GM21825 (cell line): ENCODE data around the gene DOCK3.
A peak's percentile ranks its signal among the peaks of the same experiment; 100 is the strongest.
"Not testable (repeated sequence)": the region's sequence is repeated elsewhere in the genome, so short reads cannot be mapped to it uniquely, and the experiment has no call there.

Source experiments
- ATAC-seq: cut with Tn5 transposase; IDR thresholded peaks from one replicate; pipeline ENCODE4 v1.9.1; 2021; ENCODE audit warnings: mild to moderate bottlenecking, moderate library complexity; ENCODE audit not compliant: unreplicated experiment

Gene DOCK3

GRCh38 chr3:51295625-51296024 is 620.9 kb downstream of the DOCK3 start:
- peak; percentile 96 for ATAC-seq

- ATAC-seq = no peak
Measured at GRCh38 chr3:51297333-51297732, 622.6 kb downstream of the DOCK3 start.

GRCh38 chr3:51304230-51304629 is 629.5 kb downstream of the DOCK3 start:
- ATAC-seq = no peak

GRCh38 chr3:51306093-51306492 is 631.4 kb downstream of the DOCK3 start:
- ATAC-seq = no peak

- ATAC-seq = no peak
Measured at GRCh38 chr3:51307458-51307857, 632.7 kb downstream of the DOCK3 start.

- ATAC-seq = not testable (repeated sequence)
Measured at GRCh38 chr3:51307945-51308607, 633.3 kb downstream of the DOCK3 start.

GRCh38 chr3:51311055-51311454 is 636.3 kb downstream of the DOCK3 start:
- ATAC-seq = no peak

- ATAC-seq = no peak
Measured at GRCh38 chr3:51328206-51328605, 653.5 kb downstream of the DOCK3 start.

- no peak for ATAC-seq
Measured at GRCh38 chr3:51330046-51330445, 655.3 kb downstream of the DOCK3 start.

GRCh38 chr3:51332156-51332555 is 657.4 kb downstream of the DOCK3 start:
- ATAC-seq = no peak

GRCh38 chr3:51333021-51333420 is 658.3 kb downstream of the DOCK3 start:
- ATAC-seq = no peak

- ATAC-seq = no peak
Measured at GRCh38 chr3:51336261-51336660, 661.5 kb downstream of the DOCK3 start.

- no peak for ATAC-seq
Measured at GRCh38 chr3:51337666-51338065, 662.9 kb downstream of the DOCK3 start.

- ATAC-seq = no peak
Measured at GRCh38 chr3:51338632-51339031, 663.9 kb downstream of the DOCK3 start.

- no peak for ATAC-seq
Measured at GRCh38 chr3:51340013-51340829, 665.5 kb downstream of the DOCK3 start.

GRCh38 chr3:51340989-51341636 is 666.4 kb downstream of the DOCK3 start:
- no peak for ATAC-seq

- no peak for ATAC-seq
Measured at GRCh38 chr3:51343918-51344687, 669.4 kb downstream of the DOCK3 start.

GRCh38 chr3:51350751-51351150 is 676.0 kb downstream of the DOCK3 start:
- ATAC-seq = no peak

GRCh38 chr3:51353131-51353530 is 678.4 kb downstream of the DOCK3 start:
- no peak for ATAC-seq

GRCh38 chr3:51353691-51354090 is 679.0 kb downstream of the DOCK3 start:
- no peak for ATAC-seq

GRCh38 chr3:51354172-51354571 is 679.4 kb downstream of the DOCK3 start:
- ATAC-seq = no peak
